K562 (cell line): ENCODE data around the gene FAM114A1.

ENCODE experiments used
- COPS2 ChIP-seq: fragments of 450-650 bp; conservative IDR thresholded peaks from 2 replicates; pipeline ENCODE4 v1.6.1; 2016; ENCODE audit warnings: mild to moderate bottlenecking, moderate library complexity
- EZH2 ChIP-seq: IDR thresholded peaks from 2 replicates; pipeline ENCODE4 v1.6.1; 2012; ENCODE audit warnings: low read depth, mild to moderate bottlenecking, inconsistent platforms, low read length, borderline replicate concordance
- GABPA ChIP-seq: fragments of 200-800 bp; sonication (Bioruptor generic); conservative IDR thresholded peaks from 2 replicates; pipeline ENCODE4 v1.6.1; 2016; ENCODE audit warnings: low read depth, missing genetic modification characterization, missing compliant biosample characterization
- GATA2 ChIP-seq: sonication (generic); formaldehyde crosslinking; IDR thresholded peaks from 2 replicates; pipeline ENCODE4 v1.4.0; 2020; ENCODE audit warnings: mild to moderate bottlenecking, missing genetic modification reagents
- HDAC1 ChIP-seq, 2 experiments: fragments of 450-650 bp; IDR thresholded peaks; 2 replicates each; pipeline ENCODE4 v1.6.1; 2016 to 2017; ENCODE audit warnings: inconsistent platforms in 1 of 2, mild to moderate bottlenecking in 1 of 2, moderate library complexity in 1 of 2
- LARP7 ChIP-seq: fragments of 450-650 bp; IDR thresholded peaks from 2 replicates; pipeline ENCODE4 v1.6.1; 2016
- MAFG ChIP-seq: fragments of 450-650 bp; conservative IDR thresholded peaks from 2 replicates; pipeline ENCODE4 v1.6.1; 2016; ENCODE audit warnings: missing genetic modification characterization, missing compliant biosample characterization
- MXI1 ChIP-seq: IDR thresholded peaks from 2 replicates; pipeline ENCODE4 v1.6.1; 2011; ENCODE audit warnings: low read depth, mild to moderate bottlenecking, improper control_type of control experiment, low read length
- PATZ1 ChIP-seq: fragments of 250-450 bp; sonication (Bioruptor Pico); IDR thresholded peaks from 2 replicates; pipeline ENCODE4 v1.5.0; 2020; ENCODE audit warnings: mild to moderate bottlenecking, borderline replicate concordance
- SIN3B ChIP-seq: fragments of 450-650 bp; IDR thresholded peaks from 2 replicates; pipeline ENCODE4 v1.6.1; 2017; ENCODE audit warnings: low read depth, mild to moderate bottlenecking, moderate library complexity
- ZZZ3 ChIP-seq: fragments of 450-650 bp; IDR thresholded peaks from 2 replicates; pipeline ENCODE4 v1.6.1; 2016; ENCODE audit warnings: antibody characterized with exemption, mild to moderate bottlenecking, moderate library complexity
- TF ChIP-seq, protein P1 (sequence below), 3 experiments: IDR thresholded peaks in 2 of 3; conservative IDR thresholded peaks in 1 of 3; 2 replicates each; pipeline ENCODE4 v1.5.1; 2011 to 2012; ENCODE audit warnings: low read length in 3 of 3, mild to moderate bottlenecking in 3 of 3, control low read depth in 2 of 3, improper control_type of control experiment in 1 of 3, inconsistent platforms in 1 of 3, low read depth in 1 of 3, mixed read lengths in 1 of 3, moderate library complexity in 1 of 3; ENCODE audit not compliant: insufficient read depth in 2 of 3
- TF ChIP-seq, protein P2 (sequence below): sonication (generic); formaldehyde crosslinking; IDR thresholded peaks from 2 replicates; pipeline ENCODE4 v1.9.0; 2022; ENCODE audit warnings: mild to moderate bottlenecking, missing genetic modification reagents
- TF ChIP-seq, protein P3 (sequence below), 2 experiments: fragments of 450-650 bp in 1 of 2; sonication (generic) in 1 of 2; formaldehyde crosslinking in 1 of 2; IDR thresholded peaks in 1 of 2; conservative IDR thresholded peaks in 1 of 2; 2 replicates each; pipeline versions ENCODE4 v1.6.1 to v1.8.1; 2016 to 2023; ENCODE audit warnings: mild to moderate bottlenecking in 2 of 2, moderate library complexity in 2 of 2, inconsistent platforms in 1 of 2, missing genetic modification reagents in 1 of 2

DNA sequence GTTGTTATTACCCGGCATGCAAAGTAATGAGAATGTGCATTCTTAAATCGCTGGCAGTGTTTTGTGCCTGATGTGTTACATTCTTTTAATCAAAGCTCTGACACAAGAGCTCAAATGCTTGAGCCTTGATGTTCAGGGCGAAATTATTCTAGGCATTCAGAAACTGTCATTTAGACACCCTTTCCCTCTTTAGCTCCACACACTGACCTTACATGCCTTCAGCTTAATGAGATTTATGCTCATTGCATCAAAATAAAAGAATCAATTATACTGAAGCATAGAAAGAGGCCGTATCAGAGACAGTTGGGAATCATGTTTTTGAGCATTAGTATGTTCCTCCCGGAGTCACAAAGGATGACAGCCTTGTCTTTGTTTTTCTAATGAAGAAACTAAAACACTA, 56.7 kb downstream of the FAM114A1 start:
- TF ChIP-seq GATA2 (CRISPR knock-in tag) (no peak), LARP7 (no peak), ZZZ3 (no peak), HDAC1 (IDR thresholded peaks at IDR 0.05) (no peak), EZH2 (no peak), SIN3B (no peak), GABPA (no peak), PATZ1 (CRISPR knock-in tag) (no peak), COPS2 (no peak), MAFG (no peak), MXI1 (no peak)
- TF ChIP-seq, protein P1, sequence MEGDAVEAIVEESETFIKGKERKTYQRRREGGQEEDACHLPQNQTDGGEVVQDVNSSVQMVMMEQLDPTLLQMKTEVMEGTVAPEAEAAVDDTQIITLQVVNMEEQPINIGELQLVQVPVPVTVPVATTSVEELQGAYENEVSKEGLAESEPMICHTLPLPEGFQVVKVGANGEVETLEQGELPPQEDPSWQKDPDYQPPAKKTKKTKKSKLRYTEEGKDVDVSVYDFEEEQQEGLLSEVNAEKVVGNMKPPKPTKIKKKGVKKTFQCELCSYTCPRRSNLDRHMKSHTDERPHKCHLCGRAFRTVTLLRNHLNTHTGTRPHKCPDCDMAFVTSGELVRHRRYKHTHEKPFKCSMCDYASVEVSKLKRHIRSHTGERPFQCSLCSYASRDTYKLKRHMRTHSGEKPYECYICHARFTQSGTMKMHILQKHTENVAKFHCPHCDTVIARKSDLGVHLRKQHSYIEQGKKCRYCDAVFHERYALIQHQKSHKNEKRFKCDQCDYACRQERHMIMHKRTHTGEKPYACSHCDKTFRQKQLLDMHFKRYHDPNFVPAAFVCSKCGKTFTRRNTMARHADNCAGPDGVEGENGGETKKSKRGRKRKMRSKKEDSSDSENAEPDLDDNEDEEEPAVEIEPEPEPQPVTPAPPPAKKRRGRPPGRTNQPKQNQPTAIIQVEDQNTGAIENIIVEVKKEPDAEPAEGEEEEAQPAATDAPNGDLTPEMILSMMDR (IDR thresholded peaks at IDR 0.05 in 2 of 3, conservative IDR thresholded peaks at IDR 0.05 in 1 of 3; ENCODE audit: insufficient read depth in 2 of 3, low read depth in 1 of 3, low read length in 3 of 3): no peak
- TF ChIP-seq, protein P2, sequence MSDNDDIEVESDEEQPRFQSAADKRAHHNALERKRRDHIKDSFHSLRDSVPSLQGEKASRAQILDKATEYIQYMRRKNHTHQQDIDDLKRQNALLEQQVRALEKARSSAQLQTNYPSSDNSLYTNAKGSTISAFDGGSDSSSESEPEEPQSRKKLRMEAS: no peak
- TF ChIP-seq, protein P3, sequence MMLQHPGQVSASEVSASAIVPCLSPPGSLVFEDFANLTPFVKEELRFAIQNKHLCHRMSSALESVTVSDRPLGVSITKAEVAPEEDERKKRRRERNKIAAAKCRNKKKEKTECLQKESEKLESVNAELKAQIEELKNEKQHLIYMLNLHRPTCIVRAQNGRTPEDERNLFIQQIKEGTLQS (IDR thresholded peaks at IDR 0.05): no peak
- TF ChIP-seq, protein P3 (CRISPR knock-in tag; conservative IDR thresholded peaks at IDR 0.05): no peak
